Body of pancreas (tissue), 4 donors: ENCODE results near the gene NUDT22. TPM values are rescaled to one million over a fixed set of nuclear protein-coding genes. Genes with fewer than 3 reads are reported as not detected.
A peak's percentile ranks its signal among the peaks of the same experiment; 100 is the strongest.

Experiments
- ATAC-seq: fragments of 150-250 bp; one replicate; pipeline ENCODE4 v1.9.1; 2016
- DNase-seq, 4 donors: peaks; one replicate each; pipeline ENCODE4 v3.0.0-alpha.2; 2019
- H3K27ac ChIP-seq, 4 donors: fragments of 200-600 bp; sonication (generic); 1 replicate in 3 of 4; 2 replicates in 1 of 4; pipeline versions ENCODE4 v1.5.1 to v1.6.1; 2016 to 2019; ENCODE audit warnings: mild to moderate bottlenecking in 1 of 4, mixed read lengths in 1 of 4, moderate library complexity in 1 of 4
- H3K27me3 ChIP-seq, 2 donors: fragments of 200-600 bp; sonication (generic); one replicate each; pipeline ENCODE4 v1.6.0; 2016; ENCODE audit warnings: mild to moderate bottlenecking in 1 of 2
- H3K36me3 ChIP-seq, 2 donors: fragments of 200-600 bp; sonication (generic); replicated peaks in 1 of 2; 2 replicates each; pipeline ENCODE4 v1.5.1; 2016; ENCODE audit warnings: low read depth in 2 of 2; ENCODE audit not compliant: insufficient read depth in 1 of 2
- H3K4me1 ChIP-seq: fragments of 200-600 bp; sonication (generic); one replicate; pipeline ENCODE4 v1.6.0; 2016
- H3K4me3 ChIP-seq, 2 donors: fragments of 200-600 bp; sonication (generic); 1 replicate in 1 of 2; 2 replicates in 1 of 2; pipeline ENCODE4 v1.5.1; 2016 to 2019
- H3K9me3 ChIP-seq, 3 donors: fragments of 200-600 bp; sonication (generic); 1 replicate in 2 of 3; 2 replicates in 1 of 3; pipeline ENCODE4 v1.5.1; 2016
- CTCF ChIP-seq, 7 experiments: fragments of 450-650 bp in 4 of 7; fragments of 200-600 bp in 3 of 7; sonication (generic) in 3 of 7; IDR thresholded peaks; one replicate each; pipeline ENCODE4 v1.5.1; 2016 to 2019; ENCODE audit warnings: antibody characterized with exemption in 7 of 7
- POLR2A ChIP-seq, 3 donors: fragments of 450-650 bp; IDR thresholded peaks; one replicate each; pipeline ENCODE4 v1.6.1; 2016; ENCODE audit warnings: antibody characterized with exemption in 3 of 3, mild to moderate bottlenecking in 2 of 3
- WGBS, 2 donors: methylation state at CpG; one replicate each; pipeline ENCODE4 v1.1.5; 2017; 5-methylcytosine and 5-hydroxymethylcytosine counted together
- intact Hi-C: fragments of 100-400 bp; cut with DNase I; formaldehyde crosslinking; loops from one replicate; pipeline ENCODE4 v1.15.1; 2023
- total RNA-seq, 2 donors: library from RNA; depleted of rRNA; stranded (reverse); fragments of >200 nt; gene quantifications; one replicate each; pipeline ENCODE4 v1.1.0, GENCODE V29; 2016

Gene NUDT22
- total RNA-seq, result 10 to 100 TPM; 45.9 to 73.5 TPM

- intact Hi-C loops, result no loop called here
- Histone ChIP-seq H3K4me3 (peak within 1 kb of the TSS; percentile 62 to 72), H3K4me1 (peaks cover 62% of the 10 kb centered on the region), H3K27me3 (no peaks in the 10 kb centered on the region), H3K27ac (peak within 1 kb of the TSS; percentile 86 to 97 (median 92)), H3K9me3 (no peaks in the 10 kb centered on the region), H3K36me3 (no peaks in the 10 kb centered on the region)
- TF ChIP-seq CTCF (IDR thresholded peaks at IDR 0.05), result peak in 3 of 7 experiments; percentile 8 to 22 (median 22)
- TF ChIP-seq POLR2A (IDR thresholded peaks at IDR 0.05), result peak; percentile 66 to 90 (median 86)
- 1% methylated on average over 48 of the region's 54 CpGs; no CpG with 5 or more reads in 1 of the 2 donors for WGBS, 2 donors
- peak; percentile 92 to 93 (median 93) for DNase-seq
- peak; percentile 80 for ATAC-seq
Measured at GRCh38 chr11:64225608-64226506, at the start of gene NUDT22, which contains the start of gene TRPT1. Gene NUDT22 (plus strand): TSS chr11:64226274. CDS start chr11:64226653, 379 bp downstream. Gene TRPT1 (minus strand): TSS chr11:64226186. CDS start chr11:64225860, 326 bp downstream.

- no peaks in the 10 kb centered on the region for H3K36me3 ChIP-seq
- DNase-seq, result no peak
- no peaks in the 10 kb centered on the region for H3K9me3 ChIP-seq
- TF ChIP-seq CTCF (IDR thresholded peaks at IDR 0.05) (no peak), POLR2A (IDR thresholded peaks at IDR 0.05) (no peak)
- 88 to 94% methylated on average over 8 of the region's 8 CpGs for WGBS, 2 donors
- no peak overlapping the region for H3K4me3 ChIP-seq
- ATAC-seq, result no peak
- peaks cover 15% of the 10 kb centered on the region for H3K4me1 ChIP-seq
- intact Hi-C loops, result no loop called here
- no peaks in the 10 kb centered on the region for H3K27me3 ChIP-seq
- H3K27ac ChIP-seq, result no peak overlapping the region
Measured at GRCh38 chr11:64176751-64177150, 49.3 kb upstream of the NUDT22 start.

- intact Hi-C loops, result no loop called here
- H3K4me3 ChIP-seq, result no peak overlapping the region
- ATAC-seq (no peak), DNase-seq (no peak)
- no peaks in the 10 kb centered on the region for H3K36me3 ChIP-seq
- TF ChIP-seq CTCF (IDR thresholded peaks at IDR 0.05) (no peak), POLR2A (IDR thresholded peaks at IDR 0.05) (no peak)
- H3K27ac ChIP-seq, result no peak overlapping the region
- peaks cover 29% of the 10 kb centered on the region for H3K4me1 ChIP-seq
- H3K9me3 ChIP-seq, result no peaks in the 10 kb centered on the region
- 90 to 92% methylated on average over 1 of the region's 1 CpG for WGBS, 2 donors
- H3K27me3 ChIP-seq, result no peaks in the 10 kb centered on the region
Measured at GRCh38 chr11:64178203-64178602, 47.9 kb upstream of the NUDT22 start.

GRCh38 chr11:64178951-64179639, 47.0 kb upstream of the NUDT22 start:
- Histone ChIP-seq H3K27ac (no peak overlapping the region), H3K4me3 (no peak overlapping the region), H3K4me1 (peaks cover 38% of the 10 kb centered on the region), H3K9me3 (no peaks in the 10 kb centered on the region), H3K36me3 (no peaks in the 10 kb centered on the region), H3K27me3 (no peaks in the 10 kb centered on the region)
- intact Hi-C loops, result no loop called here
- DNase-seq (no peak), ATAC-seq (no peak)
- 91 to 93% methylated on average over 10 to 12 of the region's 12 CpGs for WGBS, 2 donors
- TF ChIP-seq POLR2A (IDR thresholded peaks at IDR 0.05) (no peak), CTCF (IDR thresholded peaks at IDR 0.05) (no peak)
